H1 (cell line): ENCODE measurements around the gene TMED3. TPM values are rescaled to one million over a fixed set of nuclear protein-coding genes. Genes with fewer than 3 reads are reported as not detected.

ENCODE experiments used
- CHD7 ChIP-seq: fragments of 300-600 bp; sonication (generic); IDR thresholded peaks from 2 replicates; pipeline ENCODE4 v1.7.1; 2012; ENCODE audit warnings: low read length, moderate library complexity, mild to moderate bottlenecking, inconsistent platforms; ENCODE audit not compliant: insufficient replicate concordance
- CTCF ChIP-seq, 3 experiments: IDR thresholded peaks; 1 replicate in 2 of 3; 2 replicates in 1 of 3; pipeline versions ENCODE4 v1.5.1 to v1.6.1; 2011; ENCODE audit warnings: low read length in 3 of 3, mild to moderate bottlenecking in 3 of 3, inconsistent platforms in 2 of 3, low read depth in 1 of 3, moderate library complexity in 1 of 3; ENCODE audit not compliant: insufficient read depth in 1 of 3; ENCODE audit errors: control extremely low read depth in 1 of 3
- RAD21 ChIP-seq, 2 experiments: IDR thresholded peaks in 1 of 2; conservative IDR thresholded peaks in 1 of 2; 2 replicates each; pipeline ENCODE4 v1.6.1; 2011; ENCODE audit warnings: low read depth in 2 of 2, low read length in 2 of 2, improper control_type of control experiment in 1 of 2, inconsistent platforms in 1 of 2, mild to moderate bottlenecking in 1 of 2, moderate library complexity in 1 of 2
- SIN3A ChIP-seq, 2 experiments: IDR thresholded peaks in 1 of 2; conservative IDR thresholded peaks in 1 of 2; 2 replicates each; pipeline ENCODE4 v1.6.1; 2011 to 2012; ENCODE audit warnings: low read length in 2 of 2, improper control_type of control experiment in 1 of 2, low read depth in 1 of 2, mild to moderate bottlenecking in 1 of 2
- SP4 ChIP-seq: IDR thresholded peaks from 2 replicates; pipeline ENCODE4 v1.6.1; 2012; ENCODE audit warnings: low read length, inconsistent platforms
- SUZ12 ChIP-seq: fragments of 200-600 bp; sonication (generic); IDR thresholded peaks from 2 replicates; pipeline ENCODE4 v1.6.1; 2012; ENCODE audit warnings: mild to moderate bottlenecking, inconsistent platforms, low read length, moderate library complexity, mixed read lengths
- TAF1 ChIP-seq: IDR thresholded peaks from 2 replicates; pipeline ENCODE4 v1.6.1; 2011; ENCODE audit warnings: mild to moderate bottlenecking, low read depth, low read length
- polyA plus RNA-seq, 7 experiments: library from polyadenylated mRNA; depleted of rRNA in 3 of 7; stranded (reverse) in 5 of 7; unstranded in 2 of 7; fragments of >200 nt in 5 of 7; fragments of 200-250 nt in 2 of 7; gene quantifications; 1 replicate in 5 of 7; 2 replicates in 1 of 7; 4 replicates in 1 of 7; pipeline versions ENCODE4 v1.2.1 to v1.2.3, GENCODE V29; 2011 to 2013; ENCODE audit warnings: missing spikeins in 2 of 7, mixed read lengths in 2 of 7
- total RNA-seq: library from RNA; stranded (reverse); fragmentation: NEBNext Ultra II Directional; extraction: Animal tissue kit (Norgen Biotek cat#: 25700); gene quantifications from 2 replicates; pipeline ENCODE4 v1.2.1, GENCODE V29; 2021

TMED3 gene
- total and polyA plus RNA-seq, 2 of the 8 experiments (the other 6 are each of a cell fraction or from before 2014, with no cell fraction given) = 50.2 to 110 TPM

GRCh38 chr15:79364571-79365240, 53.8 kb downstream of the TMED3 start (continued):
- TF ChIP-seq CHD7 = no peak
- no peak for TF ChIP-seq SP4
- TF ChIP-seq TAF1 = no peak
- peak; percentile 19 to 32; a peak in 2 of 4 replicates for TF ChIP-seq RAD21 (IDR thresholded peaks at IDR 0.05 in 1 of 2, conservative IDR thresholded peaks at IDR 0.05 in 1 of 2; ENCODE audit: low read depth in 2 of 2, low read length in 2 of 2)
- TF ChIP-seq SIN3A (conservative IDR thresholded peaks at IDR 0.05 in 1 of 2, IDR thresholded peaks at IDR 0.05 in 1 of 2; ENCODE audit: low read depth in 1 of 2, low read length in 2 of 2) = no peak
- no peak for TF ChIP-seq SUZ12
- peak; percentile 36 to 58 (median 52); a peak in 3 of 4 replicates for TF ChIP-seq CTCF (IDR thresholded peaks at IDR 0.05; ENCODE audit: control extremely low read depth in 1 of 3, insufficient read depth in 1 of 3, low read depth in 1 of 3, low read length in 3 of 3)
